WTC11 (cell line): ENCODE results near the gene RAPGEF2. TPM values are rescaled to one million over a fixed set of nuclear protein-coding genes. Genes with fewer than 3 reads are reported as not detected.

ENCODE experiments used
- ATAC-seq: fragments of 200-7000 bp; cut with Tn5 transposase; 2 replicates; pipeline ENCODE4 v1.10.0; 2021; ENCODE audit warnings: mild to moderate bottlenecking, moderate library complexity
- CTCF ChIA-PET: fragments of 300-600 bp; sonication (Branson Sonifier 250); formaldehyde crosslinking; loops from one replicate; lab custom pipeline; 2021; ENCODE audit warnings: antibody characterized with exemption; lab: Charles Lee
- POLR2A ChIA-PET: fragments of 350-600 bp; sonication (Branson Sonifier 250); formaldehyde crosslinking; loops from one replicate; lab custom pipeline; 2021; ENCODE audit warnings: antibody characterized with exemption; lab: Charles Lee
- DNase-seq: peaks from one replicate; pipeline ENCODE4 v3.0.0; 2021; ENCODE audit warnings: low spot score
- H3K27ac Mint-ChIP-seq: 2 replicates; pipeline ENCODE4 v1.8.0; 2021; ENCODE audit warnings: mixed read lengths
- H3K27me3 Mint-ChIP-seq: 2 replicates; pipeline ENCODE4 v1.8.0; 2021; ENCODE audit warnings: low read depth, mild to moderate bottlenecking, moderate library complexity, mixed read lengths
- H3K36me3 Mint-ChIP-seq: 2 replicates; pipeline ENCODE4 v1.8.0; 2021; ENCODE audit warnings: mixed read lengths
- H3K4me1 Mint-ChIP-seq: 2 replicates; pipeline ENCODE4 v1.8.0; 2022; ENCODE audit warnings: mixed read lengths
- H3K4me3 Mint-ChIP-seq: 2 replicates; pipeline ENCODE4 v1.8.0; 2021; ENCODE audit warnings: mild to moderate bottlenecking, moderate library complexity, mixed read lengths
- H3K9me3 Mint-ChIP-seq: 2 replicates; pipeline ENCODE4 v1.8.0; 2021; ENCODE audit warnings: mixed read lengths
- CBFB ChIP-seq: sonication (generic); formaldehyde crosslinking; IDR thresholded peaks from 2 replicates; pipeline ENCODE4 v1.8.1; 2022; ENCODE audit warnings: mild to moderate bottlenecking, low read depth, missing genetic modification reagents
- E2F1 ChIP-seq: sonication (generic); formaldehyde crosslinking; IDR thresholded peaks from 2 replicates; pipeline ENCODE4 v1.8.0; 2022; ENCODE audit warnings: mild to moderate bottlenecking, missing genetic modification reagents
- E2F5 ChIP-seq: sonication (generic); formaldehyde crosslinking; IDR thresholded peaks from 2 replicates; pipeline ENCODE4 v1.8.1; 2022; ENCODE audit warnings: mild to moderate bottlenecking, moderate library complexity, missing genetic modification reagents
- ELF4 ChIP-seq: sonication (generic); formaldehyde crosslinking; IDR thresholded peaks from 2 replicates; pipeline ENCODE4 v1.8.1; 2022; ENCODE audit warnings: low read depth, mild to moderate bottlenecking, moderate library complexity, missing genetic modification reagents
- EMX1 ChIP-seq: fragments of 250-450 bp; sonication (Bioruptor Pico); IDR thresholded peaks from 2 replicates; pipeline ENCODE4 v1.8.0; 2021; ENCODE audit warnings: mild to moderate bottlenecking
- ERG ChIP-seq: fragments of 250-450 bp; sonication (Bioruptor Pico); IDR thresholded peaks from 2 replicates; pipeline ENCODE4 v1.8.0; 2021; ENCODE audit warnings: mild to moderate bottlenecking
- FOXJ3 ChIP-seq: sonication (generic); formaldehyde crosslinking; IDR thresholded peaks from 2 replicates; pipeline ENCODE4 v1.9.0; 2021; ENCODE audit warnings: missing genetic modification reagents, mild to moderate bottlenecking, borderline replicate concordance
- FOXP4 ChIP-seq: sonication (generic); formaldehyde crosslinking; IDR thresholded peaks from 2 replicates; pipeline ENCODE4 v1.8.0; 2022; ENCODE audit warnings: mild to moderate bottlenecking, missing genetic modification reagents
- GABPB1 ChIP-seq: sonication (generic); formaldehyde crosslinking; IDR thresholded peaks from 2 replicates; pipeline ENCODE4 v1.8.1; 2023; ENCODE audit warnings: mild to moderate bottlenecking, missing genetic modification reagents
- JAZF1 ChIP-seq: fragments of 250-450 bp; sonication (Bioruptor Pico); IDR thresholded peaks from 2 replicates; pipeline ENCODE4 v1.9.0; 2021; ENCODE audit warnings: moderate library complexity, mild to moderate bottlenecking, inconsistent platforms
- NFE2L1 ChIP-seq: sonication (generic); formaldehyde crosslinking; IDR thresholded peaks from 2 replicates; pipeline ENCODE4 v1.8.1; 2023; ENCODE audit warnings: missing genetic modification reagents
- SOX15 ChIP-seq: fragments of 250-450 bp; sonication (Bioruptor Pico); IDR thresholded peaks from 2 replicates; pipeline ENCODE4 v1.9.0; 2021; ENCODE audit warnings: mild to moderate bottlenecking
- TP53 ChIP-seq: sonication (generic); formaldehyde crosslinking; IDR thresholded peaks from 2 replicates; pipeline ENCODE4 v1.8.1; 2023; ENCODE audit warnings: mild to moderate bottlenecking, missing genetic modification reagents
- USF1 ChIP-seq: sonication (generic); formaldehyde crosslinking; IDR thresholded peaks from 2 replicates; pipeline ENCODE4 v1.8.0; 2022; ENCODE audit warnings: mild to moderate bottlenecking, missing genetic modification reagents
- ZMAT4 ChIP-seq: fragments of 250-450 bp; sonication (Bioruptor Pico); IDR thresholded peaks from 2 replicates; pipeline ENCODE4 v1.9.0; 2021; ENCODE audit warnings: mild to moderate bottlenecking
- ZNF219 ChIP-seq: sonication (generic); formaldehyde crosslinking; IDR thresholded peaks from 2 replicates; pipeline ENCODE4 v1.8.0; 2023; ENCODE audit warnings: missing genetic modification reagents, mild to moderate bottlenecking, borderline replicate concordance
- ZNF263 ChIP-seq: sonication (generic); formaldehyde crosslinking; IDR thresholded peaks from 2 replicates; pipeline ENCODE4 v1.8.1; 2022; ENCODE audit warnings: low read depth, mild to moderate bottlenecking, moderate library complexity, missing genetic modification reagents
- ZNF416 ChIP-seq: fragments of 250-450 bp; sonication (Bioruptor Pico); IDR thresholded peaks from 2 replicates; pipeline ENCODE4 v1.9.0; 2021; ENCODE audit warnings: mild to moderate bottlenecking, inconsistent platforms
- ZNF423 ChIP-seq: fragments of 250-450 bp; sonication (Bioruptor Pico); IDR thresholded peaks from 2 replicates; pipeline ENCODE4 v2.1.2; 2022; ENCODE audit warnings: mild to moderate bottlenecking, moderate library complexity
- total RNA-seq: library from RNA; stranded (reverse); gene quantifications from 3 replicates; pipeline ENCODE4 v1.2.3, GENCODE V29; 2021

RAPGEF2 gene
- total RNA-seq, 1 experiment from 2014 or later, result 40.6 TPM

- Mint-ChIP-seq H3K4me1 (peaks cover 34% of the 10 kb centered on the region), H3K4me3 (no peak overlapping the region), H3K9me3 (no peaks in the 10 kb centered on the region), H3K36me3 (no peaks in the 10 kb centered on the region), H3K27ac (no peak overlapping the region), H3K27me3 (no peaks in the 10 kb centered on the region)
- ATAC-seq, result no peak
- TF ChIP-seq ZNF416 (CRISPR knock-in tag), result no peak
- no peak for TF ChIP-seq USF1 (CRISPR knock-in tag)
- no peak for TF ChIP-seq JAZF1 (CRISPR knock-in tag)
- TF ChIP-seq FOXJ3 (CRISPR knock-in tag), result no peak
- TF ChIP-seq TP53 (CRISPR knock-in tag), result no peak
- no peak for TF ChIP-seq E2F1 (CRISPR knock-in tag)
- no peak for TF ChIP-seq ZMAT4
- no peak for TF ChIP-seq EMX1 (CRISPR knock-in tag)
- TF ChIP-seq GABPB1, result no peak
- TF ChIP-seq ZNF219 (CRISPR knock-in tag), result no peak
- no peak for TF ChIP-seq ELF4 (CRISPR knock-in tag)
- TF ChIP-seq SOX15 (CRISPR knock-in tag), result no peak
- CTCF ChIA-PET, result no interaction called here
- POLR2A ChIA-PET, result no interaction called here
- no peak for DNase-seq
These were observed 184.9 kb downstream of the RAPGEF2 start for GRCh38 chr4:159287767-159288166.

- no peaks in the 10 kb centered on the region for H3K27me3 Mint-ChIP-seq
- no peak for ATAC-seq
- H3K4me1 Mint-ChIP-seq, result peaks cover 15% of the 10 kb centered on the region
- DNase-seq, result no peak
- no peaks in the 10 kb centered on the region for H3K9me3 Mint-ChIP-seq
- no peak overlapping the region for H3K4me3 Mint-ChIP-seq
- ChIA-PET POLR2A (no interaction called here), CTCF (no interaction called here)
- no peaks in the 10 kb centered on the region for H3K36me3 Mint-ChIP-seq
- no peak overlapping the region for H3K27ac Mint-ChIP-seq
- TF ChIP-seq E2F5 (CRISPR knock-in tag) (no peak), E2F1 (CRISPR knock-in tag) (no peak), NFE2L1 (CRISPR knock-in tag) (no peak), ERG (CRISPR knock-in tag) (no peak), ZNF263 (CRISPR knock-in tag) (no peak), CBFB (CRISPR knock-in tag) (no peak), ZNF423 (CRISPR knock-in tag) (no peak), FOXP4 (CRISPR knock-in tag) (no peak), SOX15 (CRISPR knock-in tag) (no peak)
These were observed 186.8 kb downstream of the RAPGEF2 start for GRCh38 chr4:159289682-159290081.
